Measurements from ENCODE around the gene RPLP2.
A peak's percentile ranks its signal among the peaks of the same experiment; 100 is the strongest.

The RPLP2 gene

DNA sequence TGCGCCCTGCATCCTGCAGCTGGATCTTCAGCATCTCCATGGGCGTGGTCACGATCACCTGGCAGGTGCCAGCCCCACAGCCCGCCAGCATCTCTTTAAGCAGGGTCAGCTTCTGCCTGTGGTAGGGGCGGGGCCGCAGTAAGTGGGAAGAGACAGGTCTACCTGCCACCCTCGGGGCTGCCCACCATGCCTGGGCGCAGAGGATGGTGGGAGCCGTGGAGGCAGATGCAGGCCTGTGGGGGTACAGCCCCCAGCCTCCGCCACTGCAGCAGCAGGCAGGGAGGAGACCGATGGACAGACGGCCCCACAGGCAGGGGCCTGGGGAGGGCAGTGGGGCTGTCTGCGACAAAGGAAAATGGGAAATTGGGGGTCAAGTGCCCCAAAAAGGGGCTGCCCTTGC lies 16.9 kb upstream of the RPLP2 start:
- no peak for DNase-seq

DNA sequence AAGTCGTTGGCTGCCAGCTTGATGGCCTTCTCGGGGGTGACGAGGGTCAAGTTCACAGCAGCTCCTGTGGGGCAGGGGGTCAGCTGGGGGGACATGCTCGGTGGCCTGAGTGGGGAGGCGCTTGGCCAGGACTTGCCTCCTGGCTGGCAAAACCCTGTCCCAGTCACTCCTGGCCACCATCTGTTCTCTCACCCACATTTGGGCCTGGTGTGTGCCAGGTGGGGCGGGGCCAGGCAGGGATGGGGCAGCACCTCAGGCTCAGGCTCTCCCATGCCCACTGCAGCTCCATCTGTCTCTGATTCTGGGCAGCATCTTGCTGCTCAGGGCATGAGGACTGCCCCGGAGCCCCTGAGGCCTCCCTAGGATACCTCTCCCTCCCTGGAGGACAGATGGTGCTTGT lies 16.2 kb upstream of the RPLP2 start:
- no peak for DNase-seq

- DNase-seq = no peak
Observed at GRCh38 chr11:794013-794765, 15.6 kb upstream of the RPLP2 start.

DNA sequence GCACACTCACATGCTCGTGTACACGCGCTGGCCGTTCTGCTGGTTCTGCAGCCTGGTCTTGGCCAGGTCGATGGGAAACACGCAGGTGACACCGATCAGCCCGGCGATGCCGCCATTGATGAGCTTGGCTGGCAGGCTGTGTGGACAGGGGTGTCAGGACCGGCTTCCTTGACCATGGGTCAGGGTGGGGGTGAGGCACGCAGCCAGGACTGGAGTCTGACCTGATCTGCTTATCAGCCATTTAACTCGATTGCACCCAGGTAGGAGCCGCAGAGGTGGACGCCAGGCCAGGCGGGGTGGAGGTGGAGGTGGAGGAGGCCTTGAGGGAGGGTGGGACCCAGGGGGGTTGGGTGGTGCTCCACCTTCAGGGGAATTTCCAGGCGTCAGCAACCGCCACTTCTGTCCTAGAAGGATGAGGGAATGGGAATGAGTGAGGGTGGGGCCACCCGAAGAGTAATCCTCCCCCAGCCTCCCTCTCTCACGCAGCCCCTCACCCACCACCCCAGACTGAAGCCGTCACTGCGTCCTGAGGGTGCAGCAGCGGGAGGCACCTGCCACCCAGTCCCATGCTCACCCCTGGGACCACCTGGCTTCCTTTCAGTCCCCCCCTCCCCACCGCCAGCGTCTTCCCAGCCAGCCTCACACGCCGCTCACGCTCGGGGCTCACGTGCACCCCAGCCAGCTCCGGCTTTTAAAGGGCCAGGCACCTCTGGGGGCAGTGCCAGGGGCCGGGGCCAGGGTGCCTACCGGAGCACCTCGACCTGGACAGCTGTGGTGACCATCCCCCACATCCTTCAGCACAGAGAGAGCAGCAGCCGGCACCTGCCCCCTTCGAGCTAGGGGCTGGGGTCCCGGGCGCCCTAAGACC lies 14.8 kb upstream of the RPLP2 start:
- DNase-seq = no peak

DNA sequence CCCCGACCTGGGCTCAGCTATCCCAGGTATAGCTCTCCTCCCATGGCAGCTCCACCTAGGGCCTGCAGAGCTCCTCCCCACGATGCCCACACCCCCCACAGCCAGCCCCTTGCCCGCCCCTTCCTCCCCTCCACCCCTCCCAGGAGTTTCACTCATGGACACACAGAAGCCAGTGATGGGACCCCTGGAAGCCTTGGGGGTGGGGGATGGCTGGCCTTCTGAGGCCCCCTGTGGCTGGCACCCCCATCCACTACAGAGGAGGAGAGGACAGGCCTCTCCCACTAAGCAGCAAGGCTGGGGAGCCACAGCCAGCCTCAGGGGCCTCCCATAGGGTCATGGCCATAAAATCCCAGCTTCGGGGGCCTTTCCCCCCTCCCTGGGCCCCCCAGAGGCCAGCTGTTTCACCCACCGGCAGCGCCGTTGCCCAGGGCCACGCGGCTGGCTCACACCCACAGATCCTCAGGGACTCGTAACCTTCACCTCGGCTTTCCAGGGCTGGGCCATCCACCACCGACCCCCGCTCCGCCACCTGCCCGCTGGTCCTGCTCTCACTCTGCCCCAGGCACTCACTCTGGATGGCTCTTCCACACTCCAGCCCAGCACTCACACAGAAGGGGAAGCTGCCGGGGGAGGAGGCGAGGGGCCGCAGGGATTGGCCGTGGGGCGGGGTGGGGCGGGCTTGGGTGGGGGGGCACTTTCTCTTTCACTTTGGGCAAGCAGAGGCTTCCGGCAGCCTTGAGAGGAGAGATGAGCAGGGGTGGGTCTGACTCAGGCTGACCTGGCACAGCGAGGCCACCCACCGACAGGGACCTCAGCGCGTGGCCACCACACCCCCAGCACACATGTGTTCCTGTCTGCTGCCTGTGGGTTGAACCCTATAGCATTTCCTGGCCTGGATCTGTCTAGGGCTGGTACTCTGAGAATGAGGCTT lies 13.9 kb upstream of the RPLP2 start:
- DNase-seq = peak; percentile 94

DNA sequence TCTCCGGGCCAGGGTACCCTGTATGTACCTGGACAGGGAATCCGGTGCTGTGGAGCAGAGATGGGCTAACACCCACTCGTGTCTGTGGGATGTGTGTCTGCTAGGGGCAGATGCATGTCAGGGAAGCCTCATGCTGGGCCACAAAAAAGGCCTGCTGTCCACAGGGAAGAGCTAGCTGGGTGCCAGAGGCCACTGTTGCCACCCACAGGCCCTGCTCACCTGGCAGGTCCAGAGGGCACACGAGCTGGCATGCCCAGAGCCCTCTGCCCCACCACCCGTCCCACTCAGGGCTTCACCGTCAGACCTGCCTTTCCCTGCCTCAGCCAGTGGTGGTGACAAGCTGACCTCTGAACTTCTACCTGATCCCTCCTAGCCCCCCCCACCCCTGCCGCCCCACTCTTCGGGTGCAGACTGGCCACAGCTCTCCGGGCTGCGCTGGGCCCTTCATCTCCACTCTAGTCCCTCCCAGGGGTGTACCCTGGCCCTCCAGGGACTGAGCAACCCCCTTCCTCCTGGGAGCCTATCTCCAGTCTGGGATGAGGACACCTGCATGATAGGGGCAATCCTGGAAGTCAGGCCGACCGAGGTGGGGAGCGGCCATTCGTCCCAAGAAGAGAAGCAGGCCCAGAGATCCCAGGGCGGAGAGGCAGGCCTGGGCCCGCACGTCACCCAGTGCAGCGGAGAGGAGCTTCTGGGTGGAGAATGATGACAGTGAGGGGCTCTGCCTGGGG lies 13.0 kb upstream of the RPLP2 start:
- no peak for DNase-seq

- peak; percentile 90 for DNase-seq
Observed at GRCh38 chr11:797296-798092, 12.3 kb upstream of the RPLP2 start.

DNA sequence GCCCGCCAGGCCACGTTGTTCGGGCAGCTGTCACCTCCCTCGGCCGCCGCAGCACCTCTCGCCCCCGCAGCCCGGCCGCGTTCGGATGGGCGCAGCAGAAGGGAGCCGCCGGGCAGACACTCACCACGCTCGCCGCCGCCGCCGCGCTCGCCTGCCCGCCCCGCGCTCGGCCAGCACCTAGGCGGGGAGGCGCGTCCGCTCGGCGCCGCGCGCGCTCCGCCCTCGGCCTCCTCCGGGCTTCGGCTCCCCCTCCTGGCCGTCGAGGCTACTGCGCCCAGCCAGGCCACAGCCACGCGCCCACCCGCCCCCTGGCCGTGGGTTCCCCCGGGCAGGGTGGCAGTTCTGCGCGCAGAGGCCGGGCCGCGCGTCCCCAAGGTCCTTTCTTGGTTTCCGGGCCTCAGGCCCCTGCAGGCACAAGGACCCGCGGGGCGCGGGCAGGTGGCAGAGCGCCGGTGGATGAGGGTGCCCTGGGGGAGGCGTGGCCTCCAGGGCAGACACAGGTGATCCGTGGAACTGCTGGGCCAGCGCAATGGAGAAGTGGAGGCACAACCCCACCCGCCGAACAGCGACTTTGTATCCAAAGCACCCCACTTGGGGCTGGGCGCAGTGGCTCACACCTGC lies 11.6 kb upstream of the RPLP2 start, which contains the start of gene SLC25A22:
Gene SLC25A22 (minus strand): TSS at position 189 of the 621 bp plus-strand sequence. CDS start 3,275 bp downstream, outside the sequence.
- peak; percentile 92 for DNase-seq

DNA sequence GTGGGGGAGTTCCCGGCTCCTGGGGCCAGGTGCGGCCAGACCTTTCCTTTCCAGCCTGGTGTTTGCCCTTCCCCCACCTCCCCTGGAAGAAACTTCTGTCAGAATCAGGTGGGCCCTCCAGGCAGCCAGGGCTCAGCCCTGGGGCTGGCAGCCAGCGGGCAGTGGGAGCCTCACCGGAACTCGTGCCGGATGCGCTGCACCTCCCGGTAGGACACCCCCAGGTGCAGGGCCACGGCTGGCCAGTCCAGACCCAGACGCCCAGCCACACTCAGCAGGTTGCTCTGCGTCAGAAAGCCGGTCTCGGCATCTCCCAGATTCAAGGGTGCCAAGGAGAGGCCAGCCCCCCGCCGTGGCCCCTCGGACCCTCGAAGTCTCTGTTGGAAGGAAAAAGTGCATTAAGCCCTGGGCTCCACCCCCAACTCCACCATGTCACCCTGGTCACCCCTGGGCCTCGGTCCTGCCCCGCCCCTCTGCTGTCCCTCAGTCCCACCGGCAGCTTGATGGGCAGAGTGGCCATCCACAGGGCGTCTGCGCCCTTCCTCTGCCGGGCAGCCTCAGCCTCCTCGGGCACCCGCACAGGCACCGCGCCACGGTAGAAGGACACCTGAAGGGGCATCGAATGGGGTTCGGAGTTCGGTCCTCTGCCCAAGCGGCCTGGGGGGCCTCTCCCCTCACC lies 10.0 kb upstream of the RPLP2 start:
- DNase-seq = no peak

DNA sequence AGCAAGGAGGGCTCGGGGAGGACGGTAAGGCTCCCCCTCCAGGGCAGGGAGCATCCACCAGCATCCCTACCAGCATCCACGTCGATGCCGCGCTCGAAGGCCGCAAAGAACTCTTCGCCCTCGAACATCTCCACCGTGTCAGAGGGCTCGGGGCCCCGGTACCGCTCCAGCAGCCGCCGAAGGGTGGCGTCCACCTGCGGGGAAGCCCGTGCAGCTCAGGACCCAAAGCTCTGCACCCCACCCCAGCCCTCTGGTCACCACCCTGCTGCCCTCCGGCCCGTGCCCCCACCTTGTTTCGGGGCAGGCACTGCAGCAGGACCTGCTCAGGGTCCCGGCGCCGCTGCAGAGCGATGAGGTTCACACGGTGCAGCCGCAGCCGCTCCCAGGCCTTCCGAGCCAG lies 9.3 kb upstream of the RPLP2 start:
- no peak for DNase-seq

- no peak for DNase-seq
Observed at GRCh38 chr11:801097-801780, 8.5 kb upstream of the RPLP2 start.

DNA sequence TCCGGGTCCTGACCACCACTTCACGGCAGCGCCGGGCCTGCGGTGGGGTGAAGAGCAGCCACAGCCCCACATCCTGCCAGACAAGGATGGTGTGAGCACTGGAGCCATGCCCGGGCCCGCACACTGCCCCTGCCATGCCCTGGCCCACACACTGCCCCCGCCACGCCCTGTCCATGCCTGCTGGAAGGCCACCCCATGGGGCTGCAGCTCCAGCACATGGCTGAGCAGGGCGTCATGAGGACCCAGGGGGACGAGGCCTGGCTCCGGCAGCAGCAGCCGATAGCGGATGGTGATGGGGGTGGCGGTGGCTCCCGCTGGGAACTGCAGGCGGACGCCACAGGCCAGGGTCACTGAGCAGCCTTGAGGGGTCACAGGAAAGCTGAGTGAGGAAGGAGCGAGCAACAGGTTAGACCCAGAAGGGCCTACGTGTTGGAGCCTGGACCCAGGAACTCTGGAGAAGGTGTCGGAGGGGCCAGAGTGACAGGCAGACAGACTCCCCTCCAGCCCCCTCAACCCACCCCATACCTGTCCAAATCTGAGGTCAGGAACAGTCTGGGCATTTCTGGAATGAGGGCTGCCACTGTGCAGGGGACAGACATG lies 7.6 kb upstream of the RPLP2 start:
- DNase-seq = no peak

GRCh38 chr11:802693-803466 lies 6.9 kb upstream of the RPLP2 start:
- DNase-seq = no peak

DNA sequence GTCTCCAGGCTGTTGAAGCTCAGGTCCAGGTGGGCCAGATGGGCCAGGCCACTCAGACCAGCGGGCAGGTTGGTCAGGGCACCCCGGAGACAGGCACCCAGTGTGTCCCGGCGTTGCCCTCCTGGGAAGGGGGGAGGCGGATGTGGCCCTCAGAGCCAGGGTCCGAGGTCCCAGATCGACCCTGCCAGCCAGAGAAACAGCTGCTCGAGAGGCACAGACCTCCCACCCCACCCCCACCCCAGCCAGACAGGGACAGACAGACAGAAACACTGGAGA lies 6.4 kb upstream of the RPLP2 start:
- DNase-seq = no peak

DNA sequence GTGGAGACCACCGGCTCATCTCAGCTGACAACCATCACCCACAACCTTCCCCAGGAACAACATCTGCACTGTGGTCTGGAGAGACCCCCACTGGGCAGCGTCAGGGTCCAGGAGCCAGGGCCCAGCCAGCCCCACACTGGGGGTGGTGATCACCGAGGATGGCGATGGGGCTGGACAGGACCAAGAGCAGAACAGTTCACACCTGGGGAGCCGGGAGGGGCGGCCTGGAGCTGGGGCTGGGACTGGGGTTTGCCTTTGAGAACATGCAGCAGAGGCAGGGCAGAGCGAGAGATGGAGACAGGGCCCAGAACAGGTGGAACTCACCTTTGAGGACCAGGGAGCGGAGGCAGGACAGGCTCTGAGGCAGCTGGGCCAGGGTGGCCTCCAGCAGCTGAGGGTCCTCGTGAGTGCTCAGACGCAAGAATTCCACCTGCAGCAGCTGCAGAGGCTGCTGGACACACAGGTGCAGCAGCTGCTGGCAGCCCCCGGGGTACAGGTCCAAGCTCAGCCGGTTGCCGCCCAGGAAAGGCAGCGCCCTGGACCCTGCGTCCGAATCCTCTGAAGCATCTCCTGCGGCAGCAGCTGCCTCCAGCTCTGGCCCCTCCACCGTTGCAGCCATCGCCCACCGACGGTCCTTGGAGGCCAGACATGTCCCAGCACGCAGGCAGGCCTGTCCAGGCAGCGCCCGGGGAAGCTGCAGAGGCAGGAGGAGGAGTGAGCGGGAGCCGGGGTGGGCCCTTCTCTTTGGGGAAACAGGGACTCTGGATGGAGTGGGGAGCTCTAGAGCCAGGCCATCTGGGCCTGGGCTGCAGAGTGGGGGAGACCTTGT lies 5.8 kb upstream of the RPLP2 start:
- DNase-seq = no peak

DNA sequence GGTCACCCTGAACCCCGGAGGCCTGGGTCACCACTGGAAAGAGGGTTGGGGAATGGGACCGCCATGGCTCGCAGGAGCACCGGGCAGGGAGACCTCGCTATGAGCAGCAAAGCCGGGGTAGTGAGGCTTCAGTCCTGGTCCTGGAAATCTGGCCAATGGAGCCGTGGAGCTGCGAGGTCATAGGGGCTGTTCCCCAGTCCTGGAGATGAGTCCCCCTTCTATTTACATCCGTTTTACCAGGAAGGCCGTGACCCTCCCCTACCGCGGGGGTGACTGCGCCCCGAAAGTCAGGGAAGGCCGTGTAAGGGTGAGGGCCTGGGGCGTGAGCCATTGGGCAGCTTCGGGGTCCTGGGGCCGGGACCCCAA lies 5.2 kb upstream of the RPLP2 start:
- DNase-seq = no peak

DNA sequence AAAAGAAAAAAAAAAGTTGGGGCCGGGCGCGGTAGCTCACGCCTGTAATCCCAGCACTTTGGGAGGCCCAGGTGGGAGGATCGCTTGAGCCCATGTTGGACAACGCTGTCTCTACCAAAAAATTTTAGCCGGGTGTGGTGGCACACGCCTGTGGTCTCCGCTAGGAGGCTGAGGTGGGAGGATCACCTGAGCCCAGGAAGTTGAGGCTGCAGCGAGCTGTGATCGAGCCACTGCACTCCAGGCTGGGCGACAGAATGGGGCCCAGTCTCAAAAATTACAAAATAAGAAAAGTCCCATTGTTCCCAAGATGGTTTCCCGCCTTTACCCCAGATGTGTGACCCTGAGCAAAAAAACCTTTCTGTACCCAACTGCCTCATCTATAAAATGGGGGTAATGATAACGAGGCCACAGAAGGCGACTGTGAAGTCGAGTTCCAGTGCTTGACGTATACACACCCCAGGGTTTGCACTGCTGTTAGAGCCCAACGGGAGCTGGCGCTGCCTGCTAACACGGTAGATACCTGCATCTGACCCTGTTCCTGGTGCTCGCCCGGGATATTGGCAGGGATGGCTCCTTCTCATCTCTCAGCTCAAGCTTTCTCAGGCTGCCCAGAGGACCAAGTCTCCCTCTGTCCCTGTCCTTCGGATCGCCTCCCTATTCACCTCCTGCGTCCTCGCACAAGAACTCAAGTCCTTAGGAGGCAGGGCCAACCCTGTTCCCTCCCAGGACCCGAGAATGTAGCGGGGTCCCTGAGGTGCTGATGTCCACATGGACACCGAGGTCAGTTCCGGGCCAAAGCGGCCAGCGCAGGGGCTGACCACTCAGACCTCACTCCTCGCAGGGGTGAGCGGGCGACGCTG lies 1.1 kb upstream of the RPLP2 start:
- peak; percentile 56 for DNase-seq
